Trophoblast cell (in vitro differentiated cells and primary cell): ENCODE data around the gene ANXA4.
A peak's percentile ranks its signal among the peaks of the same experiment; 100 is the strongest.
"Not testable (repeated sequence)": the region's sequence is repeated elsewhere in the genome, so short reads cannot be mapped to it uniquely, and the experiment has no call there.

Experiments used
- DNase-seq, 2 donors: peaks; one replicate each; pipeline ENCODE4 v3.0.0-alpha.2; 2016
- H2AFZ ChIP-seq: 2 replicates; pipeline ENCODE4 v1.6.1; 2013; ENCODE audit warnings: low read length, moderate library complexity, mild to moderate bottlenecking; ENCODE audit not compliant: insufficient read depth, poor library complexity
- H2AK5ac ChIP-seq: 2 replicates; pipeline ENCODE4 v1.6.1; 2013; ENCODE audit warnings: mild to moderate bottlenecking, low read length
- H2BK120ac ChIP-seq: 2 replicates; pipeline ENCODE4 v1.6.1; 2013; ENCODE audit warnings: low read length, mild to moderate bottlenecking, moderate library complexity; ENCODE audit not compliant: insufficient read depth, poor library complexity
- H2BK12ac ChIP-seq: 2 replicates; pipeline ENCODE4 v1.6.1; 2013; ENCODE audit warnings: mild to moderate bottlenecking, low read length, moderate library complexity
- H2BK5ac ChIP-seq: 2 replicates; pipeline ENCODE4 v1.6.1; 2013; ENCODE audit warnings: low read length, low read depth, moderate library complexity, mild to moderate bottlenecking; ENCODE audit not compliant: poor library complexity
- H3K14ac ChIP-seq: 2 replicates; pipeline ENCODE4 v1.6.1; 2013; ENCODE audit warnings: mild to moderate bottlenecking, low read length
- H3K18ac ChIP-seq: 2 replicates; pipeline ENCODE4 v1.6.1; 2013; ENCODE audit warnings: mild to moderate bottlenecking, low read length
- H3K23ac ChIP-seq: 2 replicates; pipeline ENCODE4 v1.6.1; 2013; ENCODE audit warnings: low read length
- H3K27ac ChIP-seq: 2 replicates; pipeline ENCODE4 v1.5.1; 2013; ENCODE audit warnings: low read depth, mild to moderate bottlenecking, inconsistent platforms, low read length, moderate library complexity
- H3K27me3 ChIP-seq: 2 replicates; pipeline ENCODE4 v1.6.1; 2013; ENCODE audit warnings: inconsistent platforms, mild to moderate bottlenecking, low read length, moderate library complexity; ENCODE audit not compliant: insufficient read depth
- H3K36me3 ChIP-seq, 2 experiments: 1 replicate in 1 of 2; 2 replicates in 1 of 2; pipeline ENCODE4 v1.6.1; 2013; ENCODE audit warnings: low read length in 2 of 2, mild to moderate bottlenecking in 2 of 2, moderate library complexity in 1 of 2; ENCODE audit not compliant: insufficient read depth in 2 of 2, control insufficient read depth in 1 of 2
- H3K4ac ChIP-seq: 2 replicates; pipeline ENCODE4 v1.6.1; 2013; ENCODE audit warnings: low read depth, mild to moderate bottlenecking, low read length, moderate library complexity
- H3K4me1 ChIP-seq, 2 experiments: 1 replicate in 1 of 2; 2 replicates in 1 of 2; pipeline ENCODE4 v1.6.1; 2013; ENCODE audit warnings: low read length in 2 of 2, mild to moderate bottlenecking in 2 of 2, moderate library complexity in 1 of 2; ENCODE audit not compliant: insufficient read depth in 2 of 2, control insufficient read depth in 1 of 2
- H3K4me2 ChIP-seq: 2 replicates; pipeline ENCODE4 v1.6.1; 2013; ENCODE audit warnings: inconsistent platforms, mild to moderate bottlenecking, low read length, moderate library complexity
- H3K4me3 ChIP-seq: 2 replicates; pipeline ENCODE4 v1.5.1; 2013; ENCODE audit warnings: mild to moderate bottlenecking, low read depth, low read length, inconsistent platforms
- H3K79me1 ChIP-seq: one replicate; pipeline ENCODE4 v1.6.1; 2013; ENCODE audit warnings: low read length
- H3K79me2 ChIP-seq: 2 replicates; pipeline ENCODE4 v1.6.1; 2013; ENCODE audit warnings: low read length, mild to moderate bottlenecking; ENCODE audit not compliant: control insufficient read depth, insufficient read depth, poor library complexity
- H3K9ac ChIP-seq: 2 replicates; pipeline ENCODE4 v1.6.1; 2013; ENCODE audit warnings: mild to moderate bottlenecking, low read length
- H3K9me3 ChIP-seq: 2 replicates; pipeline ENCODE4 v1.6.1; 2013; ENCODE audit warnings: low read depth, mild to moderate bottlenecking, control low read depth, inconsistent platforms, low read length; ENCODE audit not compliant: insufficient read depth
- H4K12ac ChIP-seq: 2 replicates; pipeline ENCODE4 v1.6.1; 2013; ENCODE audit warnings: low read depth, mild to moderate bottlenecking, low read length, moderate library complexity
- H4K8ac ChIP-seq: 2 replicates; pipeline ENCODE4 v1.6.1; 2013; ENCODE audit warnings: low read depth, mild to moderate bottlenecking, low read length, moderate library complexity
- H4K91ac ChIP-seq: one replicate; pipeline ENCODE4 v1.6.1; 2013; ENCODE audit warnings: low read depth, mild to moderate bottlenecking, low read length, moderate library complexity
- WGBS: extraction: QIAGEN DNeasy Blood & Tissue Kit; methylation state at CpG from one replicate; pipeline ENCODE4 v1.1.7; 2013; ENCODE audit warnings: missing lambda C conversion rate; ENCODE audit not compliant: insufficient read length, insufficient coverage; ENCODE audit errors: extremely low coverage; 5-methylcytosine and 5-hydroxymethylcytosine counted together

The ANXA4 gene

DNA sequence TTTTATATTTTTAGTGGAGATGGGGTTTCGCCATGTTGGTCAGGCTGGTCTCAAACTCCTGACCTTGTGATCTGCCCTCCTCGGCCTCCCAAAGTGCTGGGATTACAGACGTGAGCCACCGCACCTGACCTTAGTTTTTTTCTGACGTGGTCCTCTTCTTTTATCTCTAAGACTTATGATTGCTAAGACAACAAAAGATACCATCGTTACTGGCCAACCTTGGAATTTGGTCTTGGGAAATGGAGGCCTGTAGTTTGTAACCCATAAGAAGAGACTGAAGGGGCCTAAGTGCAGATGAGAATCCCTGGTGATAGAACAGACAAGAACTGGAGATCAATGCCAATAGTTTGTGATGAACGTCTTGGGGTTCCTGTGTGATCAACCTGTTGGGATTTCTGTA lies 21.9 kb downstream of the ANXA4 start:
- H3K14ac ChIP-seq, H3K18ac ChIP-seq: not testable (repeated sequence)
- H2BK120ac ChIP-seq = peak overlapping the region; percentile 20

DNA sequence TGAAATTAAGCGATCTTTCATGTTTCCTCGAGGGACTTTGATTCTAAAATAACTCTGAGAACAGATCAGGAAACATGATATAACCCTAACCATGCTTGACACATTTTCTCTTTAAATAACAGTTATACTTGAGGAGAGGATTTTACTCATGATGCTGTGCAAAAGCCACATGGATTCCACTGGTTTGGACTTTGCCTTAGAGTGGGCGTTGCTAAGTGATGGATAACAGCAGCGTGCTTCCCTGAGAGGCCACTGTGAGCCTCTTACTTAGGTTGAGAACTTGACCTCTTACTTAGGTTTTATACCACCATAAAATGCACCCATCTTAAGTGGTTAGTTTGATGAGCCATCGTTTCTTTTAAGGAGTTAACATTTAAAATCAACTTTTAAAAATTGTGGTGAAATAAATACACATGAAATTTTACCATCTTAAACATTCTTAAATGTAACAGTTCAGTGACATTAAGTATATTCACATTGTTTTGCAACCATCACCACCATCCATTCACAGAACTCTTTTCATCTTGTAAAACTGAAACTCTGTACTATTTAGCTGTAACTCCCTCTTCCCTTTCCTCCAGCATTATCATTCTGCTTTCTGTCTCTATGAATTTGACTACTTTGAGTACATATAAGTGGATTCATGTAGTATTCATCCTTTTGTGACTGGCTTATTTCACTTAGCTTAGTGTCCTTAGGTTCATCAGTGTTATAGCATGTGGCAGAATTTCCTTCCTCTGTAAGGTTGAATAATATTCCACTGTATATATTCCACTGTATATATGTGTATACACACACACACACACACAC lies 22.6 kb downstream of the ANXA4 start:
- Histone ChIP-seq H3K79me1 (peaks cover 15% of the 10 kb centered on the region), H3K27me3 (no peaks in the 10 kb centered on the region), H3K4me1 (peaks cover 11 to 18% of the 10 kb centered on the region in 2 experiments), H2AFZ (no peak overlapping the region), H3K18ac (no peak overlapping the region), H3K9me3 (no peaks in the 10 kb centered on the region), H2AK5ac (no peak overlapping the region), H3K4ac (no peak overlapping the region), H3K4me2 (no peak overlapping the region), H2BK120ac (peak overlapping the region; percentile 49), H2BK12ac (peak overlapping the region; percentile 54), H3K36me3 (no peaks in the 10 kb centered on the region), H4K91ac (peak overlapping the region; percentile 53), H3K79me2 (no peaks in the 10 kb centered on the region), H3K14ac (no peak overlapping the region), H3K4me3 (no peak overlapping the region), H3K9ac (no peak overlapping the region), H4K12ac (no peak overlapping the region), H3K27ac (no peak overlapping the region), H4K8ac (no peak overlapping the region), H2BK5ac (no peak overlapping the region), H3K23ac (no peak overlapping the region)
- WGBS = no CpG with 5 or more reads among the region's 5 CpGs
- DNase-seq = peak in 1 of 2 donors; percentile 56

More for the DNA sequence above, 21.9 kb downstream of the ANXA4 start:
- not testable (repeated sequence) for H2BK12ac ChIP-seq, H3K36me3 ChIP-seq, H3K27ac ChIP-seq, H3K27me3 ChIP-seq, H3K9me3 ChIP-seq, H3K79me2 ChIP-seq, H4K91ac ChIP-seq, H4K12ac ChIP-seq, H2BK5ac ChIP-seq, H3K4ac ChIP-seq, H3K23ac ChIP-seq, H2AFZ ChIP-seq, H2AK5ac ChIP-seq, H3K9ac ChIP-seq, H3K4me2 ChIP-seq, H3K4me3 ChIP-seq, H4K8ac ChIP-seq
- Histone ChIP-seq H3K4me1 (peaks cover 11 to 18% of the 10 kb centered on the region in 2 experiments), H3K79me1 (peaks cover 15% of the 10 kb centered on the region)
- DNase-seq = peak; percentile 83 to 94
- WGBS = no CpG with 5 or more reads among the region's 7 CpGs

DNA sequence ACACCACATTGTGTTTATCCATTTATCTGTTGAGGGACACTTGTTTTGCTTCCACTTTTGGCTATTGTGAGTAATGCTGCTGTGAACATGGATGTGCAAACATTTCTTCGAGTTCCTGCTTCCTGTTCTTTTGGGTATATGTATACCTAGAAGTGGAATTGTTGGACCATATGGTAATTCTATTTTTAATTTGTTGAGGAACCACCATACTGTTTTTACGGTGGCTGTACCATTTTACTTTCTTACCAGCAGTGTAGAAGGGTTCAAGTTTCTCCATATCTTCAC lies 23.1 kb downstream of the ANXA4 start:
- Histone ChIP-seq H4K12ac (no peak overlapping the region), H3K36me3 (no peaks in the 10 kb centered on the region), H2BK120ac (no peak overlapping the region), H3K9ac (no peak overlapping the region), H2BK12ac (no peak overlapping the region), H3K79me1 (peaks cover 15% of the 10 kb centered on the region), H4K8ac (no peak overlapping the region), H3K4me3 (no peak overlapping the region), H4K91ac (no peak overlapping the region), H3K27me3 (no peaks in the 10 kb centered on the region), H3K27ac (no peak overlapping the region), H3K9me3 (no peaks in the 10 kb centered on the region), H2AK5ac (no peak overlapping the region), H3K4me2 (no peak overlapping the region), H3K79me2 (no peaks in the 10 kb centered on the region), H2BK5ac (no peak overlapping the region), H3K14ac (no peak overlapping the region), H3K18ac (no peak overlapping the region), H3K4me1 (peaks cover 11 to 21% of the 10 kb centered on the region in 2 experiments), H3K23ac (no peak overlapping the region), H3K4ac (no peak overlapping the region), H2AFZ (no peak overlapping the region)
- no CpG with 5 or more reads among the region's 2 CpGs for WGBS
- no peak for DNase-seq

DNA sequence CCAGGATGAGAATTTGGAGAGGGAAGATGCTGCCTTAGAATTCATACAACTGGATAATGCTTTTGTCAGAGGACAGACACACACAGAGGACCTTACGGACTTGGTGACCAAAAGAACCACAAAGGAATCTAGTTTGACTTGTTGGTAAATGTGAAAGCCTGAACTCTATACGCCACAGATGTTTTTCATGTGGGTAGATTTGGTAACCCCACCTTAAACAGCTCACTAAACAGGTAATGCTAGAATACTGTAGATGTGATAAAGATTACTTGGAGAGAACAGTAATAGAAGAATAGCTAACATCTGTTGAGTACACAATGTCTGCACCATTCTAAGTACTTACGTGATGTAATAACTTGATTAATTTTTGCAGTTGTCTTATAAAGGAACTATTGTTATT lies 24.1 kb downstream of the ANXA4 start:
- Histone ChIP-seq H2AFZ (no peak overlapping the region), H4K12ac (no peak overlapping the region), H2AK5ac (no peak overlapping the region), H3K4me3 (no peak overlapping the region), H3K79me1 (peaks cover 15% of the 10 kb centered on the region), H4K91ac (no peak overlapping the region), H2BK120ac (no peak overlapping the region), H3K4me2 (no peak overlapping the region), H3K9me3 (no peaks in the 10 kb centered on the region), H3K4ac (no peak overlapping the region), H3K9ac (no peak overlapping the region), H2BK12ac (no peak overlapping the region), H3K18ac (no peak overlapping the region), H4K8ac (no peak overlapping the region), H3K27me3 (no peaks in the 10 kb centered on the region), H3K14ac (no peak overlapping the region), H3K36me3 (no peaks in the 10 kb centered on the region), H3K23ac (no peak overlapping the region), H3K4me1 (peaks cover 15 to 24% of the 10 kb centered on the region in 2 experiments), H2BK5ac (no peak overlapping the region), H3K27ac (peak overlapping the region; percentile 7), H3K79me2 (no peaks in the 10 kb centered on the region)
- WGBS = no CpG with 5 or more reads among the region's 3 CpGs
- peak; percentile 65 to 97 for DNase-seq
